Endothelial cell of hepatic sinusoid (primary cell): Measurements from ENCODE around the gene SNAI3.

Experiments used
- in situ Hi-C: cut with HindIII; loops from 2 replicates; pipeline ENCODE4 v1.10.0; 2017; ENCODE audit warnings: low sequenced_read_pairs

The SNAI3 gene

DNA sequence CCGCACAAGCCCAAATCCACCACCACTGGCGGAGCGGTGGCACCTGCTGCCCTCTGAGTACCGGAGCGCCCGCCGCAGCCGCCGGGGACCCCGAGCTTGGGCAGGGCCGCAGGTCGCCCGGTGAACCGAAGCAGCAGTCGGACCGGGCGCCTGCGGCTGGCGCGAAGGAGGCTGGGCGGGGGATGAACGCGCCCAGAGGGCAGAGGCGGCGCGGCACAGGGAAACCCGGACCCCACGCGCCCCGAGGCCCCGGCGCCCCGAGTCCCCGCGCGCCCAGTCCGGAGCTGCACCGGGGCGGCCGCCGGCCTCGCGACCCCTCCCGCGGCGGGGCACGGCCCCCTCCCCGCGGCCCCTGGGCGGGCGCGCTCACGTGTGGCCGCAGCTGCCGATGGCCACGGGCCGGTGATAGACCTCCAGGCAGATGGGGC is 19.5 kb upstream of the SNAI3 start:
- in situ Hi-C loops, result no loop called here

DNA sequence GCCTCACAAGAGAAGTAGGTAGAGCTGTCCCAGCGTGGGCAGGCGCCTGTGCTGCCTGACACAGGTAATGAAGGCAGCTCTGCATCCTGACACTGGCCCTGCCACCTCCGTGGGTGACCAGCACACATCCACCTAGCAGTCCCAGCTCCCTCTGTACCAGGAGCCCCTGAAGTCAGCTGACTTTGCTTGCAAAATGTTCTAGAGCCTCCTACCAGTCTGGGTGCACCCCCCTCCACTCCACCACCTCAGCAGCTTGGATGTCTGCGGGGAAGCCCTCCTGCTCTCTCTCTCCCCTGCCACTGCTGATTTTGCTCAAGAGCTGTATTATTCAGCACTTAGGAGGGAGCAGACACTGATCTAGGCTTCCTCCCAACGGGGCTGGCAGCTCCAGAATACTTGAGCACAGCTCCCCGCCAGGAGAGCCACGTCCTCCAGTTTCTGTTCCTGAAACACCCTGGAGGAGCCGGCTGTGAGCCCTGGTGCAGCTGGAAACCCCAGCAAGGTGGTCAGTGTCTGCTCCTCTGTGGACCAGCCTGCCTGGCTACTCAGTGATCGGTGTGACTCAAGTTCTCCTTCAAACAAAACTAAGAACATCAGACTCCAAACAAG is 18.9 kb upstream of the SNAI3 start:
- in situ Hi-C loops, result no loop called here

DNA sequence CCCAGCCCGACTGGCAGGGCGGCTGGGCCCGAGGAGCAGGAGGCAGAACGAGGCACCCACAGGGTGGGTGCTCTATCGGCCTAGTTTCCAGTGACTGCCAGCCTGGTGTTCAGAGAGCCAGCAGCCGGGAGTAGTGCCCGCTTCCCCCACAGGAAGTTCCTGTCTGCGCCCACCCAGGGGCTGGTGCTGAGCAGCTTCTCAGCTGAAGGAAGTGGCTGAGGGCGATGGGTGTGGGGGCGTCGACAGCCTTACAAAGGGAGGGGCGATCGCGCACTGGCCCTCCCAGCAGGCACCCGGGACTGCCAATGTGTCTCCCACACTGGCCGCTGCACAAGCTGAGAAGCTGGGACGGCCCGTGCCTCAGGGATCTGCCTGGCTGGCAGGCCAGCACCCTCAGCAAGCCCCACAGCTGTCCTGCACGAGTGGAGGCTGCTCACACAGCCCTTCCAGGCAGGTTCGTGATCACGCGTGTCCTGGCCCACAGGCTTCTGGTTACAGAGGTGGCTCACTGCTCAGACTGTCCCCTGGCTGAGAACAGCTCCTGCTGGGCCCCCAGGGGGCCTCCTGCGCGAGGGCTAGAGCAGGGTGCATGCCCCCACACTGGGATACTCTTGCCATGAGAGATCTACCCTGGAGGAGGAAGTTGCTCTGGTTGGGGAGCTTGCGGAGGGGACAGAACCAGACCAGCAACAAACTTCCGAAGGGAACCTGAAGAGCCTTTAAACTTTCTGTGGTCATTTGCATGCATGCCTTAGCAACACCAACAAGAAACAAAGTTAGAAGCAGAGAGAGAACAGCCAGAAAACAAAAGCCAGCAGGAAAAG is 17.4 kb upstream of the SNAI3 start:
- in situ Hi-C loops, result no loop called here

DNA sequence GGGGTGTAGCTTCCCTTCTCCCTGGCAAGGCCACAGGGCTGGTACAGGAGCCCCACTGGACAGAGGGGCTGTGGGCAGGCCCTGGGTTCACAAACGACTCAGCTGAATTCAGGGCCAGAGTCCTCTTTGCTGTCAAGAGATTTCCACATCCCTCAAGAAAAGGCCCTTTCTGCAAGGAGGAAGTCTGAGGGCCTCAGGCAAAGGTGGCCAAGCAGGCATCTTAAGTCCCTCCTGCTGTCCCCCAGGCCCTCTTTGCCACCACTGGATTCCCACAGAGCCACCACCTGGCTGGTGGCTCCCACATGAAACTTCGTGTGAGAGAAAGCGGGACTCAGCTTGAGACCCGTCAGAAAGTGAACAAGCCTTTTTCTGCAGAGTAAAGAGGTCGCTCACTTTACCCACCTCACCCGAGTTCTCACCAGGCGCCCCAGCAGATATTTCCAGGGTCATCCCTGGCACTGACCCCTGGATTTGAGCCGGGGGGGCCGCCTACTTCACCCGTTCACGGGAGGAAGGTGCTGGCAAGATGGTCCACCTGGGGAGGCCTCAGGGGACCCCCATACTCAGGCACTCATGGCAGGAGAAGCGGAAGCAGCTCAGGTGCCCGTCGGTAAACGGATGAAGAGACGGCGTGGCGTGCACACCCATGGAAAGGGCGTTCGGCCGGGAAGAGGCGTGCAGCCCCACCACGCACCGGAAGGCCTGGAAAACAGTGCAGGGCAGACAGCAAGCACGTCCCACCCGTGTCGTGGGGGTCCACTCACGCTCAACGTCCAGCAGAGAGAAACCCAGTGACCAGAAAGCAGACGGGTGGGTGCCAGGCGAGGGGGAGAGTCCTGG is 16.3 kb upstream of the SNAI3 start:
- in situ Hi-C loops, result no loop called here

DNA sequence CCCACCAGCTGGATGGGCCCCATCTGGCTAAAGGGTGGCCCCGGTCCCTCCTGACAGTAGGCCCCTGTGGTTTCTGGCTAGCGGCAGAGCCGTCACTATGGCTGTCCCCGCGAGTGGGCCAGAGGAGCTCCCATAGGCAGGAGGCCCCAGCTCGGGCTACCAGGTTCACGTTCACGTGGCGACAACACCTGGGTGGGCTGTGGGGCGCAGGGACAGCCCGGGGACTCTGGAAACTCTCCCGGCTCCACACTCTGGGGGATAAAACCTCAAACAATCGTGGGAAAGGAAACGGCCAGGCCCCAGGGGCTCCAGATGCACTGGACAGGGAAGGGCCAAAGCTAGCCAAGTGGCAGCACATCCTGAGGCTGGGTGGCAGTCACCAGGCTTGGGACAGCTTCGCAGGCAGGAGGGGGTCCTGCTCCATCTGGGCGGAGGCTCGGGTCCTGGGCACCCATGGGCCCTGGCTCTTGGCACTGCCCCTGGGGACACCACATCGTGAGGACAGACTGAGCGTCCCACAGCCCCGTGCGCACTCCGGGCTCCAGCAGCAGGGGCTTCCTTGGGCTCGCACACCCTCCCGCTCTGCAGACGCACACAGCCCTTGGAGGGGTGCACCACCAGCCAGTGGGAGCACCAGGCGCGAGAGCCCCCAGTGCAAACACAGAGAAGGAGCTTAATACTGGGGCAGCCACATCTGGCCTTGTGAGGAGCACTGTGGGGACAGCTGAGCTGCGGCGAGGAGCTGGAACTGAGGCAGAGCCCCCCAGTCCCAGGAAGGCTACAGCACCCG is 15.5 kb upstream of the SNAI3 start:
- in situ Hi-C loops, result no loop called here

DNA sequence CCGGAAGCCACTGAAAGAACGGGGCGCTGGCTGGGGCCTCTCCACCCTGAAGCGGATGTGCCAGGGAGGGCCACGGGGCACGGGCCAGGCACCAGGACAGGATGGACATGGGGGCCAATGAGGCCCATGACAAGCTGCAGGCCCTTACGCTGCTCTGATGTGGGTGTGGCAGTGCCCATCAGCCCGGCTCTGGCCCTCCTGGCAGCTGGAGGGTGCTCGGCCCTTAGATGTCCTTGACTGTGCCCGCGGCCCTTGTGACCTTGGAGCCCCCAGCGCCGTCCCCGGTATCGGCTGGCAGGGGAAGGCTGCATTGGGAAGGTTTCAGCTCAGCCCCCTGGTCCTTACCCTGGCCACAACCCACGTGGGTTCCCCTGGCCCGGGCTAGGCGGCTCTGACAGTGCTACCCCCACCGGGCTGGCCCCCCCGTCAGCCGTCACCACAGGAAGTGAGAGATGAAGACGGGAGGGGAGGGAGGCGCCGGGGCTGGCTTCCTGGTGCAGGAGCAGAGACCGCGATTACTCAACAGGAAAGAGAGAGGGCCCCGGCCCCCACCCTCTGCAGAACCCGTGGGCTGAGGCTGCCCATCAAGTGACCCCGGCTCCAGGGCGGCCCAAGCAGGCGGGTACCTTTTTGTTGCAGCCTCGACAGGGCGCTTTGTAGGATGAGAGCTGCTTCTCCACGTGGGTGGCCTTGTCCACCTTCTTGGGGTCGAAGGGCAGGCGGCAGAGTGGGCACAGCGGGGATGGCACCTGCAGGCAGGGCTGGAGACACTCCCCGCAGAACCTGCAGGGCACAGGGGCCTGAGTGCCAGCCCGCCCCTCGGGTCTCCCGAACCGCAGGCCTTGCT is 14.6 kb upstream of the SNAI3 start:
- in situ Hi-C loops, result no loop called here

DNA sequence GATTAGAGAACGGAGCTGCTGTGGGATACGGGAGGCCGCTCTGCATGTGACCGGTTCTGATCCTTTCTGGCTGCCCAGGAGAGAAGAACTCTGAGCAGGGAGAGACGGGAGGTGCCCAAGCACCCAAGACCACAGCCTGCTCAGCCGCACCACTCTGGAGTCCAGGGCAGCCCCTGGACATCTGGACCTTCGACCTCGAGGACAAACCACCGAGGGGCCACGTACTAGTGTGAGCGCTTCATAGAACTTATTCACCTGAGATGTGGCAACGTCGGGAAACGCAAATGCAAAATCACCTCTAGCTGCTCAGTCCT is 14.0 kb upstream of the SNAI3 start:
- in situ Hi-C loops, result no loop called here

DNA sequence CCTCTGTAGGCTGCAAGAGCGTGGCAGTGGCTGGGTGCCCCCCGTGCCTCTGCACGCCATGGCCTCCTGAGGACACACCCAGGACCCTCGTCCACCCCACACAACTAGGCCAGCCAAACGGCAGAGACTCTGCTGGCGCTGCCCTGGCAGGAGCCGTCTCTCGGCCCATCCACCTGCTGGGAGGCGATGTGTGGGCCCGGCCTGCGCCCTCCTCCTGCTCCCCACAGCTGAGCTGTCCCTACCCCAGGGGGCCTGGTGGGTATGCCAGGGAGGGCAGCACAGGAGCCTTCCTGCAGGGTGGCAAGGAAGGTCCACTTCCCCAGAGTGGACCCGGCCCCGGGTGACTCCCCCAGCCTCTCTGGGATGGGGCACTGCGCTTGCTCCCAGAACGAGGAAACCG is 12.9 kb upstream of the SNAI3 start:
- in situ Hi-C loops, result no loop called here

DNA sequence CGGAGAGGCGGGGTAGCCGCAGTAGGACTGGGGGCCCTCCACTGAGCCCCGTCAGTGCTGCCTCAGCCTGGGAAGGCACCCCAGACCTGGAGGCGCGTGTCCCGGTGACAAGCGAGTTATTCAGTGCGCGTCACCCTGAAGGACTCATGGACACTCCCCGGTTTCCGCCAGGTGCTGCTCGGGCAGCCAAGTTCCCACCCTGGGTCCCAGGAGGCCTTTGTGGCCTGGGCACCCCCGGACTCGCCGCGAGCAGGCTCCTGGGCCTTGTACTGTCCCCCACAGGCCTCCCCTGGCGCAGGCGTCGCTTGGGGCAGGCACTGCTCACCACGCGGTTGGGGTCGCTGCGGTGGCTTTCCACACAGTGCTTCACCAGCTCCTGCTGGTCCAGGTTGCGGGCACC is 12.3 kb upstream of the SNAI3 start:
- in situ Hi-C loops, result no loop called here

DNA sequence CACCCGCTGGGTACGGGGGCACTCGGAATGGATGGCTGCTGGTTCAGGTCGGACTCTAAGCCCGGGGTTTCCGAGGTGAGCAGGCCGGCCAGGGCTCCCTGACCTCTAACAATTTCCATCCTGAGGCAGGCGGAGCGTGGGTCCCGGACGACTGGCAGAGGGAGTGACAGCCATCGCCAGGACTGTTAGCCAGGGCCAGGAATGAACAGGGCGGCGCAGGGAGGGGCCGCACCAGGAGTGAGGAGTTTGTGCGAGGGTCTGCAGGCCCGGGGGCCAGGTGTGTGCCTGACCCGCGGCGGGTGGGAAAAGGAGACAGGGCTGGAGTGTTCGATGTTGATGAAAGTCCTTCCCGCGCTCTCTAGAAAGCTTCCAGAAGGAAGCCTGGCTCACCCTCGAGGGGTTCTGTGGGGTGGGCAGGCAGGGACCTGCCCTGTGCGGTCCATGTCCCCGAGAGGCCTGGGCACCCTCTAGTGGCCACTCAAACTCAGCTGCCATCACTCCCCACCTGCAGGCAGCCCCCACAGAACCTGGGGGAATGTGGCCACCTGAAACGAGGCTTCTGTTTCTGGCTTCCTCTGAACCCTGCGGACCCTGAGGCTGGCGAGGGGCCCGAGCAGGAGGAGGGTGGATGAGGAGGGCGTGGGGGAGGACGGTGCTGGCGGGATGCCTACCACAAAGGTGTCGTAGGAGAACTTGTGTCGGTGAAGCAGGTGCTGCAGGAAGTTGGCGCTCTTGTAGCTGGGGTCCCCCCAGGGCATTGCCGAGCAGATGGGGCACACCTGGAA is 11.7 kb upstream of the SNAI3 start:
- in situ Hi-C loops, result no loop called here

DNA sequence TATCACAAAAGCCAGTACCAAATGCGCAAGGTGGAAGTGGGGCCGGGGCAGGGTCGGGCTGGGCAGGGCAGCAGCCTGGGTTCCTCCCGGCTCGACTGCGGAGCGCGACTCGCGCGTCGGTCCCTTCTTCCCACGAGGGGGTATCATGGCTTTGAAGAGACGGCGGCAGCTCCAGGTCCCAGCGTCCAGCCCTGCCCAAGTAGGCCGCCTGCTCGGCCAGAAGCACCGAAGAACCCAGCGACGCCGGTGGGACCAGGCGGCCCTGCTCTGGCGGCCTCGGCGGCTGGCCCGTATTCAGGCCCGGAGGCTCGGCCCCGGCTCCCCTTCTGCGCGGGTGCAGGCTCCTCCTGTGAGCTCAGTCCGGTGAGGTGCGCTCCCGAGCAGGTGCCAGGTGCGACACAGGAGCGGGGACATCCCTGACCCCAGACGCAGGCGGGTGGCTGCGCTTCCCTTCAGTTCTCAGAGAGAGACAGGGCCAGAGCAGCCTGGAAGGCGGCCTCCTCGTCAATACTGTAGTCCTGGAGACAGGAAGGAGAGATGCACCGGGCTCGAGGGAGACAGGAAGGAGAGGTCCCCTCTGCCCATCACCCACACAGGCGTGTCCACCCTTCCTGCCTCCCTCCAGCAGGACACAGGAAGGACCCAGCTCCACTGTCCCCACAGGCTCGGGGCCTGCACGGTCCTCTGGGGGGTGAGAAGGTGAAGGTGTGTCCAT is 11.0 kb upstream of the SNAI3 start:
- in situ Hi-C loops, result no loop called here

DNA sequence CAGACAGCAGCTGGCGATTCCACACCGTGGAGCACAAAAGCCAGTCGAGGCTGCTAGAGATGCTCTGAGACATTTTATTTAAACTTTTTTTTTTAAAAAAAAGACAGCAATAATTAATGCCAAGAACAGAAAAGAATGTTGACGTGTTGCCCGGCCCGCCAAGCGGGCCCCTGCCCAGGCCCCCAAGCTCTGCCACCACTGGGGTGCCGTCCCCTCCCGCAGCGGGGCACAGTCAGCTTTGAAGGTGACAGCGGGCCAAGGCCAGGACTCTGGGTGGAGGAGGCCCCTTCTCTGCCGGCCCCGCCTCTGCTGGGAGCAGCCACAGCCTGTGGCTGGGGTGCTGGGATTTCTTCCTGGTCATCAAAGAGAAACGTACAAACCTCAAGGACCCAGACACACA is 10.1 kb upstream of the SNAI3 start:
- in situ Hi-C loops, result no loop called here

DNA sequence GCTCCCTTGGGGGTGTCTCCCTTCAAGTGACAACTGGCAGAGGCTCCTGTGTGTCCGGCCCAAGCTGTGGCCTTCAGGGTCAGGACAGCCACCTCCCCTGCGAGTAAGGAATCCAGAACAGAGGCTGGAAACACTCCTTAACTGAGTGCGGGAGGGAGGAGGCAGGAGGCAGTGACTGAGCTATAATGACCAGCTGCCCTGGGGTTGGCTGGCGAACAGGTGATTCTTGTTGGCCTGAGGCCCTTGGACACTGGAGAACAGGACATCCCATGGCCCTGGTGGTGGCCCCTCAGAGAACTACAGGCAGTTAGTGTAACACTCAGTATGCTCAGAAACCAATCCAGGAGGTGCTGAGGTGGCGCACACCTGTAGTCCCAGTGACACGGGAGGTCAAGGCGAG is 9.4 kb upstream of the SNAI3 start:
- in situ Hi-C loops, result no loop called here

DNA sequence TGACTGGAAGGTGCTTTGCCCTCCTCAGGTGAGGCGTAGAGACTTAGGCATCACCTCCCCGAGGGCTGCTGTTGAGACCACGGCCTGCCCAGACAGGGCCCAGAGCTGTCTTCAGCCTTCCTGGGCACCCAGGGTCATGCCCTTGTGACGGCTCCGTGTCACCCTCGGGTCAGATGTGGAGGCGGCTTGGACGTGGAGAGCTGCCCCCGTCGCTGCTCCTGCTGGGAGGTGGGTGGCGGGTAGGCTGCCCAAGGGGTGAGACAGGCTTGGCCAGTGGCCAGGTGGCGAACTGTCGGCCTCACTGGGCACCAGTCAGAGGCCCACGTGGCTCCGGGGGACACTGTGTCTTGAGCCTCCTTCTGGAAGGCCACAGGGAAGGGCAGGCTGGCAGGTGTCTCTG is 8.9 kb upstream of the SNAI3 start:
- in situ Hi-C loops, result no loop called here

DNA sequence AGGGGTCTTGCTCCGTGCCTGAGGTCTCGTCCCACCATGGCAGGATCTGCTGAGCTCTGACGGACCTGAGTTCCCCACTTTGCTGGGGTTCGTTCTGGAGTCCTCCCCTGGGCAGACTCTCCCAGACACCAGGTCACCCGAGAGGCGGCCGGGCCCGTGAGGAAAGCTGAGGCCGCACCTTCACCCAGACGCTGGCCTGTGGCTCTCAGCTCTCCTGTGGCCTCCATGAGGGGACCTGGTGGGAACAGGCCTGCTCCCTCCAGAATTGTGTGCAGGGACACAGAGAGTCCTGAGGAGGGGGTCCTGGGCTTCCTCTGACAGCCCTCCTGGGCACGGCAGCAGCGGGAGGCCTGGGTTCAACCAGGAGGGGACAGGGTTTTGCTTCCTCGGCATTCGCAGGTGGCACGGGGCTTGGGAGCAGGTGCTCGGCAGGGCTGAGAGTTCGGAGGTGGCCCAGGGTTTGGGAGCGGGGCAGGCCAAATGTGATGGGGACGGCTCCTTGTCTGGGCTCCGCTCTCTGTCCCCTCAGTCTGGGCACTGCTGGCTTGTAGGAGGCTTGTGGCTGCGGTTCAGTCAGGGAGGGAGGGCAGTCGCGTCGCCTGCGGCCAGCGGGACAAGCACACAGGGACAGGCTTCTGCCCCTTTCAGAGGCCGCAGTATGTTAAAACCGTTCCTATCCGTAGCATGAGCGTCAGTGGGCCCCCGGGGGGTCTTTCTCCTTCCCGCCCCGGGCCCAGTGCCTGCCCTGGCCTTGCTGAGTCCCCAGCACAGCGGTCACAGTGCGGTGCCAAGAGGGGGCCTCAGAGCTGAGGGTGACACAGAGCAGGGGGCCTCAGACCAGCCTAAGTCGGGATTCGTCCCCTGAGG is 8.1 kb upstream of the SNAI3 start:
- in situ Hi-C loops, result no loop called here

DNA sequence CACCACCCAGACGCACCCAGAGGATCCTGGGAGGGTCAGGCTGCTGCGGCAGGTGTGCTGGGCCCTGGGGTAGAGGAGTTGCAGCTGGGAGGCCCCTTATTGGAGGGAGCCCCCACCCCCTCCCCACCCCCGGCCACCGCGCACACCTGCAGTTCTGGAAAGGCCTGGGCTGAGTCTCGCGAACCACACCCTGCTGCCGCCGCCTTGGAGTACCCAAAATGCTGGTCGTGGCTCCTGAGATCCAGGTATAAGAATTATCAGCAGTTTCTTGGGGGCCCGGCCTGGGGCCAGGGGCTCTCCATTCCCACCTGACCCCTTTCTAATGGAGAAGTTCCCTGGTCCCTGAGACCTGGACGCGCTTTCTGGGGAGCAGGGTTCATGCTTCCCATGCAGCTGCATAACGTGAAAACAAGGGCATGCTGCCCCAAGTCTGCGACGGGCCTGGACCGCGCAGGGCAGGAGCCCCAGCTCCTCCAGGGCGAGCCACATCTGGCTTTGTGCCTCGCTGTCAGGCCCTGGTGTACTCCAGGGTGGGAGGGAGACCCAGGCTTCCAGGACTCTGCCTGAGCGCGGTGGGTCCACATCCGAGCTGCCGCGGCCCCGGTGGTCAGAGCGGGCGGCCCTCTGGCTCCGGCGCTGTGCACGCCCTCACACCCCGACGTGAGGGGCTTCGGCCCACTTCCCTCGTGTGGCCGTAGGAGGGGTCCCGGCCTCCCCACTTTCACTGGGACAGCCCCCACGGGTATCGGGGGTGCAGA is 7.3 kb upstream of the SNAI3 start:
- in situ Hi-C loops, result no loop called here

DNA sequence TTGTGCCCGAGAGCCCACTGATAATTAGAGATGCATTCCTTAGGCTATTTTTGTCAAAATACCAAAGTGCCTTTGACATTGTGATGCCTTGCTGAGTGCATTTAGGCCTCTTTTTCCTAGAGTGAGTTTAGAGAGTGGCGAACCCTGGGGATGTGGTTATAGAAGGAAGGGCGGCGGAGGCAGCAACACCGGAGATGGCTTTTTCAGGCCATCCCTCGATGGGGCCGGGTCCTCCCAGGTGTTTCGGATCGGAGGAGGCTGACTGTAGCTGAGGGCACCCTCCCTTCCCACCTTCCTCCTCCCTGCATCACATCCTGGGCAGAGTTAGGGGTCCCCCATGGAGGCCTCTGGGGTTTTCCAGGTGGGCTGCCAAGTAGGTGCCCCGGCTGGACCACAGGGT is 6.6 kb upstream of the SNAI3 start:
- in situ Hi-C loops, result no loop called here
